Measurements from ENCODE around the gene CDKL1. TPM values are rescaled to one million over a fixed set of nuclear protein-coding genes. Genes with fewer than 3 reads are reported as not detected.
"Not testable (repeated sequence)": the region's sequence is repeated elsewhere in the genome, so short reads cannot be mapped to it uniquely, and the experiment has no call there.

CDKL1 gene
- total RNA-seq, 1 experiment from 2014 or later, result 14.4 TPM

DNA sequence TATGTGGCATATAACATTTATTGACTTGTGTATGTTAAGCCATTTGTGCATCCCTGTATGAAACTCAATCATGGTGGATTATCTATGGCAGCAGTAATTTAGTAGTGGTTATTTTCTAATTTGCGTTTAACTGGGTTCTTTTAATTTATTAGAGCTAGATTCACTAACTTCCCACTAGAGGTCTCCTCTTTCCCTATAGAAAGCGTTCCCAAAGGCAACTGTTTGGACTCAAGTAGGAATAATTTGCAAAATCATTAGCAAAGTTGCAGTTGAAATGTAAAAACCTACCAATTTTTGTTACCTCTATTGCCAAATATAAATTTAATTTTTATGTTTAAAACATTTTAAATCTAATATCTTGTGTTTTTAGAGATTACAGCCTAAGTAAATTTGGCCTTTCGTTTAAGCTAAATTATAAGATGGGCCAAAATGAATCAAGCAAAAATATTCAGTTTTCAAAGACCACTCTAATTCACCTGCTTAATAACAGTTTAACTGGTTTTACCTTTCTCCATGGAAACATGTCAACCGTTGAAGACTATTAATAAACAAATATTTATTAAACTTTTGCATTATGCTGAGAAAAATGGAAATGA lies 78.6 kb downstream of the CDKL1 start:
- H4K20me1 ChIP-seq (ENCODE audit: low read length), result no peaks in the 10 kb centered on the region
- no TSS peak for BruUV-seq (replicated peaks)
- CTCF ChIA-PET, result interaction anchor here (0.5 to 1.0 kb wide), 7 partner anchors 23 to 582 kb away, joined by 3 to 16 read pairs (median 4); partner anchors contain the start of gene MAP4K5
- H3K9ac ChIP-seq (ENCODE audit: low read length), result no peak overlapping the region
- no peak overlapping the region for H3K4me3 ChIP-seq (ENCODE audit: low read length)
- peaks cover 29% of the 10 kb centered on the region for H3K79me2 ChIP-seq (ENCODE audit: low read length)
- no peak for TF ChIP-seq EZH2 (IDR thresholded peaks at IDR 0.05; ENCODE audit: low read length, unreplicated experiment)
- TF ChIP-seq, protein P1, sequence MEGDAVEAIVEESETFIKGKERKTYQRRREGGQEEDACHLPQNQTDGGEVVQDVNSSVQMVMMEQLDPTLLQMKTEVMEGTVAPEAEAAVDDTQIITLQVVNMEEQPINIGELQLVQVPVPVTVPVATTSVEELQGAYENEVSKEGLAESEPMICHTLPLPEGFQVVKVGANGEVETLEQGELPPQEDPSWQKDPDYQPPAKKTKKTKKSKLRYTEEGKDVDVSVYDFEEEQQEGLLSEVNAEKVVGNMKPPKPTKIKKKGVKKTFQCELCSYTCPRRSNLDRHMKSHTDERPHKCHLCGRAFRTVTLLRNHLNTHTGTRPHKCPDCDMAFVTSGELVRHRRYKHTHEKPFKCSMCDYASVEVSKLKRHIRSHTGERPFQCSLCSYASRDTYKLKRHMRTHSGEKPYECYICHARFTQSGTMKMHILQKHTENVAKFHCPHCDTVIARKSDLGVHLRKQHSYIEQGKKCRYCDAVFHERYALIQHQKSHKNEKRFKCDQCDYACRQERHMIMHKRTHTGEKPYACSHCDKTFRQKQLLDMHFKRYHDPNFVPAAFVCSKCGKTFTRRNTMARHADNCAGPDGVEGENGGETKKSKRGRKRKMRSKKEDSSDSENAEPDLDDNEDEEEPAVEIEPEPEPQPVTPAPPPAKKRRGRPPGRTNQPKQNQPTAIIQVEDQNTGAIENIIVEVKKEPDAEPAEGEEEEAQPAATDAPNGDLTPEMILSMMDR (conservative IDR thresholded peaks at IDR 0.05; ENCODE audit: low read depth, low read length), result peak; percentile 77
- POLR2A ChIA-PET (ENCODE audit: unreplicated experiment), result interaction anchor here (0.5 to 0.6 kb wide), 2 partner anchors 135 to 242 kb away, joined by 4 to 5 read pairs; partner anchors contain the start of gene ATL1
- H3K4me1 ChIP-seq (ENCODE audit: insufficient read depth, low read length), result peaks cover 26% of the 10 kb centered on the region
- H2AFZ ChIP-seq (ENCODE audit: low read length), result no peak overlapping the region
- H3K27me3 ChIP-seq (ENCODE audit: low read length), result no peaks in the 10 kb centered on the region
- H3K9me2 ChIP-seq (replicated peaks; ENCODE audit: low read length), result no peaks in the 10 kb centered on the region
- no peak overlapping the region for H3K27ac ChIP-seq (ENCODE audit: low read length)
- H3K9me3 ChIP-seq (ENCODE audit: low read length), result no peaks in the 10 kb centered on the region
- no peak overlapping the region for H3K4me2 ChIP-seq (ENCODE audit: low read length)
- intact Hi-C loops (cut with micrococcal nuclease), result no loop called here
- no peak for ATAC-seq
- peak; percentile 66 for DNase-seq
- peaks cover 7% of the 10 kb centered on the region; the same call in 1 of the 2 replicates for H3K36me3 ChIP-seq (ENCODE audit: low read depth, low read length)
- H3F3A ChIP-seq (ENCODE audit: low read length, unreplicated experiment), result no peaks in the 10 kb centered on the region

DNA sequence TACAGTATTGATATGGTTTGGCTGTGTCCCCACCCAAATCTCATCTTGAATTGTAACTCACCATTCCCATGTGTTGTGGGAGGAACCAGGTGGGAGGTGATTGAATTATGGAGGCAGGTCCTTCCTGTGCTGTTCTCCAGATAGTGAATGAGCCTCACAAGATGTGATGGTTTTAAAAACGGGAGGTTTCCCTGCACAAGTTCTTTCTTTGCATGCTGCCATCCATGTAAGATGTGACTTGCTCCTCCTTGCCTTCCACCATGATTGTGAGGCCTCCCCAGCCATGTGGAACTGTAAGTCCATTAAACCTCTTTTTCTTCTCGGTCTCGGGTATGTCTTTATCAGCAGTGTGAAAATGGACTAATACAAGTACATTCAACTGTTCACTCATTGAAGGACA lies 82.6 kb downstream of the CDKL1 start:
- H4K20me1 ChIP-seq (ENCODE audit: low read length); POLR2A ChIA-PET (ENCODE audit: unreplicated experiment); H3K4me1 ChIP-seq (ENCODE audit: insufficient read depth, low read length); H3F3A ChIP-seq (ENCODE audit: low read length, unreplicated experiment); H3K9me2 ChIP-seq (replicated peaks; ENCODE audit: low read length); H3K36me3 ChIP-seq (ENCODE audit: low read depth, low read length); BruUV-seq (replicated peaks); DNase-seq; H2AFZ ChIP-seq (ENCODE audit: low read length); H3K27ac ChIP-seq (ENCODE audit: low read length); ATAC-seq; H3K9me3 ChIP-seq (ENCODE audit: low read length); H3K4me2 ChIP-seq (ENCODE audit: low read length); H3K27me3 ChIP-seq (ENCODE audit: low read length); H3K4me3 ChIP-seq (ENCODE audit: low read length); H3K9ac ChIP-seq (ENCODE audit: low read length); CTCF ChIA-PET: not testable (repeated sequence)
- peaks cover 50% of the 10 kb centered on the region for H3K79me2 ChIP-seq (ENCODE audit: low read length)
- intact Hi-C loops (cut with micrococcal nuclease), result loop anchor here (5.0 kb wide), 1 partner anchor 452 kb away; no protein-coding TSS in a partner anchor

DNA sequence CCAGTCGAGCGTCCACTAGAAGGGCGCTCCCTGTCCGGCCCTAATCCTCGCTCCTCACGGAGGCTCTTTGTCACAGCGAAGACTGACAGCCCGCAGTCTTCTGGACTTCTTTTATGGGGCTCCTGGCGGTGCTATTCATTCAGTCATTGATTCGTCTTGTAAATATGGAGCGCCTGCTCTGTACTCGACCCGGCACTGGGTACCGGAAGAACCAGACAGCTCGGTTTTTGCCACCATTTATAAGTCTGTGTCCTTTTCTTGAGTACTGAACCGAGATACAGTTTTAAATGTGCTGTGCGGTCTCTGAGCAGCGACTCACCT lies 84.0 kb downstream of the CDKL1 start:
- BruUV-seq (replicated peaks), result no TSS peak
- Histone ChIP-seq H3K9ac (ENCODE audit: low read length) (peak overlapping the region; percentile 77), H2AFZ (ENCODE audit: low read length) (peak overlapping the region; percentile 93), H3K27ac (ENCODE audit: low read length) (peak overlapping the region; percentile 77), H3K9me3 (ENCODE audit: low read length) (no peaks in the 10 kb centered on the region), H3F3A (ENCODE audit: low read length, unreplicated experiment) (no peaks in the 10 kb centered on the region), H3K27me3 (ENCODE audit: low read length) (no peaks in the 10 kb centered on the region), H4K20me1 (ENCODE audit: low read length) (no peaks in the 10 kb centered on the region), H3K36me3 (ENCODE audit: low read depth, low read length) (peaks cover 7% of the 10 kb centered on the region; the same call in 1 of the 2 replicates), H3K4me2 (ENCODE audit: low read length) (peak overlapping the region; percentile 97), H3K79me2 (ENCODE audit: low read length) (peaks cover 56% of the 10 kb centered on the region), H3K9me2 (replicated peaks; ENCODE audit: low read length) (no peaks in the 10 kb centered on the region), H3K4me1 (ENCODE audit: insufficient read depth, low read length) (peaks cover 18% of the 10 kb centered on the region), H3K4me3 (ENCODE audit: low read length) (peak overlapping the region; percentile 93)
- ChIA-PET CTCF (interaction anchor here (0.6 to 1.0 kb wide), 7 partner anchors 17 to 475 kb away, joined by 3 to 7 read pairs (median 4); no protein-coding TSS in a partner anchor), POLR2A (ENCODE audit: unreplicated experiment) (interaction anchor here (0.6 to 0.9 kb wide), 6 partner anchors 8 to 546 kb away, joined by 5 to 16 read pairs (median 6); no protein-coding TSS in a partner anchor)
- TF ChIP-seq EZH2 (IDR thresholded peaks at IDR 0.05; ENCODE audit: low read length, unreplicated experiment), result no peak
- TF ChIP-seq EZH2phosphoT487 (IDR thresholded peaks at IDR 0.05; ENCODE audit: borderline replicate concordance, low read length), result no peak
- TF ChIP-seq, protein P1 (conservative IDR thresholded peaks at IDR 0.05; ENCODE audit: low read depth, low read length), result 0 out of 2 replicates have a peak, but pooled peaks have one; percentile 12
- ATAC-seq, result peak; percentile 30
- intact Hi-C loops (cut with micrococcal nuclease), result loop anchor here (2.0 to 5.0 kb wide), 2 partner anchors 82 to 450 kb away; partner anchors contain the start of gene SOS2
- no peak for DNase-seq
